NCI-H524 (cell line): Measurements from ENCODE around the gene LRP1-AS.

Source experiments
- DNase-seq, 2 experiments: peaks; one replicate each; lab custom pipeline; 2025; lab: John Stamatoyannopoulos, UW

Gene LRP1-AS

DNA sequence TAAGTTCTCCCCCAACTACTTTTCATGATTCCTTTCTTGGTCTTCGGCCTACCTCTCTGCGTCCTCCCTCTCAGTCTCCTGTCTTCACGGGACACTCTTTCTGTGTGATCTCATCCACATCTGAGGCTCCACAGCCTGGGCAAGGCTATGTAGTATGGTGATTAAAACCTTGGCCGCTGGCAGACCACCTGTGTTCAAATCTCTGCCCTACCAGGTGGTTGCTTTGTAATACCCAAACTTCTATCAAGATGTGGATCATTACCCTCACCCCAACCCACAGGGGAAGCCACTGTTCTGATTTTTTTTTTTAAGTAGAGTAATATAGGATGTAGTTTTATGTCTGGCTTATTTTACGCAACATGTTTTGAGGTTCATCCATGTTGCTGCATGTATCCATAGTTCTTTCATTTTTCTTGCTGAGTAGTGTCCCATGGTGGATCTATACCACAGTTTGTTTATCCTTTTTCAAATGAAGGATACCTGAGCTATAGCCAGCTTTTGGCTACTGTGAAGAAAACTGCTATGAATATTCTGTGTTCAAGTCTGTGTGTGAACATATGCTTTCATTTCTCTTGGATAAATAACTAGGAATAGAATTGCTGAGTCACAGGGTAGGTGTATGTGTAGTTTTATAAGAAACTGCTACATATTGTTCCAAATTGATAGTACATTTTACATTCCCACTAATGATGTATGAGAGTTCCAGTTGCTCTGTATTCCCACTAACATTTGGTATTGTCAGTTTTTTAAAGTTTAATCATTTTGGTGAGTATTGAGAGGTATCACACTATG lies 27.9 kb downstream of the LRP1-AS start:
- DNase-seq = no peak

DNA sequence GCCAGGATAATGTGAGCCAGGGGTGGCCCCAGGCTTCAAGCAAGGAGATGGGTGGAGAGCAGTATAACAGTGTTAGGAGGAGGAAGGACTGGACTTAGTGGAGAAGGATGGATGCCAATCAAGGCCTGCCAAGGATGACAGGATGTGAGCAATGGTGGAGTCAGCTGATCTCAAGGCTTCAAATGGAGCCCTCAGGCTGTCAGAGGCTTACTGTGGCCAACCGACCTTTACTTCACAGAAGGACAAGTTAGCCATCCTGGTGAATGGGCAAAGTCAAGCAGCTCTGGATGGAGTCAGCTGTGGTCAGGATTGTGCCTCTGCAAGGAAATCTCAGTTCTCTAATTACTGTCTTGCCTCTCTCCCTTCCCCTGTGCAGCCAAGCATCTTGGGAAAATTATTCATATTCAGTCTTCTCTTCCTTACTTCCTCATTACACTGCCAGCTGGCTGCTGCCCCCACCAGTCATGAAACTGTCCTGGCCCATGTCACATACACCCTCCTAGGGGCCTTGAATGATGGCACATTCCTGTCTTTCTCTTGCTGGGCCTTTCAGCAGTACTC lies 28.6 kb downstream of the LRP1-AS start:
- DNase-seq = no peak

GRCh38 chr12:57116580-57117281 lies 30.7 kb downstream of the LRP1-AS start:
- no peak for DNase-seq

DNA sequence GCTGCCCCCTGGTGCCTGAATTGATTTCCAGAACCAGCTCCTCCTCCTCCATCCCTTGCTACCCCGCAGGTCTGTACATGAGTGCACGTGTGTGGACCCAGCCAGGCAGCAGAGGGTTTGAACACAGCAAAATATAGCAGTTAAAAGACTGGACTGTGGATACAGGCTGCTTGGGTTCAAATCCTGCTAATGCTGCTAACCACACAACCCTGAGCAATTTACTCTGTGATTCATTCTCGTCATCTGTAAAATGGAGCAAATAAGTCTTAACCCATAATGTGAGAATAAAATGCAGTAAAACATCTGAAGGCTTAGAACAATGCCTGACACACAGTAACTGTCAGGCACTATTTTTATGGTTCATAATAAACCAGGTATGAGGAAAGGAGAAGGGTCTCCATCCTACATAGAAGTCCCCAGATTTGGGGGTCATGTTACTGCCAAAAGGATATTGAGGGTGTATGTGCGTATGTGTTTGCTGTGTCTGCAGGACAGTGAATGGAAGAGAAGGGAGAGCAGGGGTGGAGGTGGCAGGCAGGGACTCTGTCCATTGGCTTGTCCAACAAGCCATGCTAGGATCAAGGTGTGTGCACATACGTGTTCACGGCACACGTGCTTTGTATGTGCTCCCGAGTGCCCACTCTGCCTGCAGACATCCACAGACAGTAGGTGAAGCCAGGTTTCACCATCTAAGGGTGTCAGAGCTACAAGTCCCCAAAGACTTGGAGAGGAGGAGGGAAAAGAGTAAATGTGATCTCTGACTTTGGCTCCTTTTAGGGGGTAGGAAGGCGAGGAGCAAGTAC lies 34.7 kb downstream of the LRP1-AS start:
- DNase-seq = no peak

DNA sequence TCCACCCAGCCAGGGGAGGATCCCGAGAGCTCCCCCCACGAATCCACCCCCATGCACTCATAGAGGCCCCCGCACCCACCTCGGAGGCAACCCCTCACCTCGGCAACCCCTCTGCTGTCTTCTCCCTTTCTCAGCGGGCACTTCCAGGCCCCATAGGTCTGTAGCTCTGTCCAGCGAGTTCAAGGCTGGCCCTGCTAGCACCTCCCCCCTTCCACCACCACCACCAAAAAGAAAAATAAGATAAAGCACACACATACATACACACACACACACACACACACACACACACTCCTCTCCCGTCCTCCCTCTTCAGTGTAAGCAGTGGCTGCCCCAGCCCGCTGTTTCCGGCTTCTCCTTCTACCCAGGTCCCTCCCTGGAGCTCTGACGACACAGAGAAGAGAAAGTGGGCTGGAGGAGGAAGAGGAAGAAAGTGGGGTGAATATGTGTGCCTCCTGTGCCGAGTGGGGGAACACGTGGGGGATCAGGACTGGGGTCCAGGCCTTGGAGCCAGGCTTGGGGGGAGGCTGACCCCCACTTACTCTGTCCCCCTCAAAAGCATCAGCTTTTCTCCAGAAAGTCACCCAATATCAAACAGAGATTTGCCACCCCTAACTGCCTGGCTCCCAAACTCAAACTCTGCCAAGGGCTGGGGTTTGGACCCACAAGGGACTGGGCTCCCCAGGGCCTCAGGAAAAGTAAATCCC lies 36.2 kb downstream of the LRP1-AS start, which contains the start of gene STAT6:
STAT6 (minus strand) TSS at position 332 of the 704 bp plus-strand sequence. CDS start 3,084 bp downstream, outside the sequence.
- no peak for DNase-seq

GRCh38 chr12:57110104-57111030 lies 37.1 kb downstream of the LRP1-AS start:
- DNase-seq = no peak

GRCh38 chr12:57109207-57110103 lies 38.0 kb downstream of the LRP1-AS start:
- DNase-seq = no peak

DNA sequence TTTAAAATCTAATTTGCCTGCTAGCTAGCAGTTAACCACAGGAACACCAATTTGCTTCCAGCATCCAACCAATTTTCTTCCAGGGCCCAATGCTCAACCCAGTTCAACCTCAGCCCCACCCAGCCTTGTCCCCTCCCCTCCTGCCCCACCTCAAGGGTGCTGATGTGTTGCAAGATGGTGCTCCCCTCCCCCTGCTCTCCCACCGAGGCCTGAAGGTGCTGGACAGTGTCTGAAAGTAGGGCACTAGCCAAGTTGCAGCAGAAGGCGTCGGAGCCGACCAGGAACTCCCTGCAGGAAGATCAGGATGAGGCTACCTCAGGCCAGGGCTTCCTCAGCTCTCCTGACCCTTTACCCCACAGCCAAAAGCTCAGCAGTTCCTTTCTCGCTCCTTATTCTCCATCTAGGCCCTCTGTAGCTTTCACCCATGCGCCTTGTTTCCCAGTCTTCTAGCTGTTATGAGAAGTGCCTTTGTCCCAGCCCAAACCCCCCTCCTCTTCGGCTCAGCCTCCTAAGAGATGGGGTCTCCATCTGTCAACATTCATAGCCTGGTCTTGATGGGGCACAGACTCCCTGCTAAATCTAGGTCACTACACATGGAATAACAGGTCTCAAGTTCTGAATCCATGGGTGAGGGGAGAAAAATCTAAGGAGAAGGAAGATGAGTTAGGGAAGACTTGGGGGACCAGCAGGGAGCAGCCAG lies 39.8 kb downstream of the LRP1-AS start:
- DNase-seq = no peak

DNA sequence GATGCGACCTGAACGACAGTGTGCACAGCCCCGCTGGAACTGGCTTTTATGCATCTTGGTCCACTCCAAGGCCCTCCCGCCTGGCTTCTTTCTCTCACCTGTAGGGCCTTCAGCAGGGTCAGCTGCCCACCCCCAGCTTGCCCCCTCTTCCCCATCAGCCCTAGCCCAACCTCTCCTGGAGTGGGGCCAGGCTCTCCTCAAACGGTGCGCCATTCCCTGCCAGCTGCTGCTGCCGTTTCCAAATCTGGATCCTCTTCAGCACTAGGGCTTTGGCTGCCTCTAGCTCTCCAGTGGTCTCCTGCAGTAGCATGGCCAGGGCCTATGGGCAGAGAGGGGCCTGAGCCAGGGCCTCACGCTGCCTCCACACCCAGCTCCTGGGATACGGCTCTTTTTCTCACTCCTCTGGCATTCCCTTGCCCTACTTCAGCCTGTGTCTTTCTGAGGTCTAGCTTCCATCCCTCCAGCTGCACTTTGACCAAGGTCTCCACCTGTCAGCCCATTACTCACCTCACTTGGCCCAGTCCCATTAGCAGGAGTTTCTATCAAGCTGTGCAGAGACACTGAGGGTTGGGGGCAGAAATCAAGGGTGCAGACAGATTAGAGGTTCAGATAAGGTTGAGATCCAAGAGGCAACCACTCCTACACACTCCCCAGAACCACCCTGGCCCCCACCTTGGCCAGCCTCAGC lies 41.3 kb downstream of the LRP1-AS start:
- DNase-seq = peak in 1 of 2 experiments; percentile 9

DNA sequence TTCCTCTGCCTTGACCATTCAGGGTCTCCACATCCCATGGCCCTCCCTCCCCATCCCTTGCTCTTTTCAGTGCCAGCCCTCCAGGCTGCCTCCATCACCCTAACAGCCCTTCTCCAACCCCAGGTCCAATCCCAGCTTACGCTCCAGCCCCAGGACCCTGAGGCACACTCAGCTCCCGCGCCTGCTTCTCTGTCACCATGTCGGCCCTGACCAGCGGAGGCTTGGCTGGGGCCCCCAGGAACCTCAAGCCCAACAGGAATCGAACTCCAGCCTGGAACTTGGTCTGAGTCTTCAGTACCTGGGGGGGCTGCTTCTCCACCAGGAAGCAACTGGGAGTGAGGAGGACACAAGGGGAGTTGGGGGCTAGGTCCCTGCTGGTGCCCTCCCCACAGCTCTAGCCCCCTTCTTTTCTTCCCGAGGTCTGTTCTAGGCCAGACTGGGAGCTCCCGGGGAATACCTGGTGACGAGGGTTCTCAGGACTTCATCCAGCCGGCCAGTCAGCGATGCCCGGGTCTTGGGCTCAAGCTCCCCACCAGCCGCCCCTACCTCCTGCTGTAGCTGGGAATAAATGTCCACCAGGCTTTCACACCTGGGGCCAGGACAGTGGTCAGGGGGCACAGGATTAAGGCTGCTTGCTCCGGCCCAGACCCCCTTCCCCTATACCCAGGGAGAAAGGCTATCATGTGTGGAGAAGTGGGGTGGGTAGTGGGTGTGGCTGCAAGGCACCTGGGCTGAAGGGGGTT lies 42.2 kb downstream of the LRP1-AS start:
- DNase-seq = no peak

GRCh38 chr12:57104292-57104910 lies 43.0 kb downstream of the LRP1-AS start:
- no peak for DNase-seq

- no peak for DNase-seq
Observed at GRCh38 chr12:57103856-57104255, 43.6 kb downstream of the LRP1-AS start.

- DNase-seq = no peak
Observed at GRCh38 chr12:57101892-57102695, 45.3 kb downstream of the LRP1-AS start.

DNA sequence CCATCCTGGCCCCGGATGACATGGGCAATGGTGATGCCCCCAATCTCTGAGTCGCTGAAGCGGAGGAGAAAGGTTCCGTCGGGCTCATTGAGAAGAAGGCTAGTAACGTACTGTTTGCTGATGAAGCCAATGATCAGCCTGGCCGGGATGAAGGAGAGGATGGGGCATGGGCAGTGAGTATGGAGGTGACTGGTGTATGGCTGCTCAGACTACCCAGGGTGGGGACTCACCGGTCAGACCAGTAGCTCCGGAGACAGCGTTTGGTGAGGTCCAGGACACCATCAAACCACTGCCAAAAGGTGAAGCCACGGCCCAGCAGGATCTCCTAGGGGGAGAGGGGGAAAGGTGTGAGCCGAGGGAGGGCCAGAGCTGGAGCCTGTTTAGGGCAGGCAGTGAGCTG lies 47.7 kb downstream of the LRP1-AS start:
- no peak for DNase-seq

DNA sequence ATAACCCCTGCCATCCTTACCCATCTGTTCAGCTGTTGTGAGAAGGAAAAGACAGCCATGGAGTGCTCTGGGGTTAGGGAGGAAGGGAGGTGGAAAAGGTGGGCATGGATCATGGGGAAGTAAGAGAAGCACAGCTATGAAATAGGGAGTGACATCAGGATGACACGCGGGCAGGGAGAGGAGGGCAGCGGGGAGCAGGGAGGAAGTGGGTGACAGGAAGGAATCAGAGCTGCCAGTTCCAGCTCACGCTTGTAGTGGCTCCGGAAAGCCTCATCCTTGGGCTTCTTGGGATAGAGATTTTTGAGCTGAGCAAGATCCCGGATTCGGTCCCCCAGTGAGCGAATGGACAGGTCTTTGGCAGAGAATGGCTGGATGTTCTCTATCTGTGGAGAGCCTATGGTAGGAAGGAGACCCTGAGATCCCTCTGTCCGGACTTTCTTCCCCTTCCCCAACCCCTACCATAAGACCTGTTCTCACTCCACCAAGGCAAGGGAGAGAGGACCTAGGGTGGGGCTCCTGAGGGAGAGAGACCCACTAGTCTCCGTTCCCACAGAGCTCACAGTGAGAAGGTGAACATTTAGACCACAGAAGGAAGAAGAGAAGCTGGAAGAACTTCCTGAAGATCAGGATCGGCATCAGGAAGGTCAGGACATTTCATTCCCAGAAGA lies 48.2 kb downstream of the LRP1-AS start:
- no peak for DNase-seq

GRCh38 chr12:57098546-57098945 lies 48.9 kb downstream of the LRP1-AS start:
- peak in 1 of 2 experiments; percentile 33 for DNase-seq
